Gastroesophageal sphincter (tissue), 4 donors: ENCODE results near the gene KLHL29. TPM values are rescaled to one million over a fixed set of nuclear protein-coding genes. Genes with fewer than 3 reads are reported as not detected.
A peak's percentile ranks its signal among the peaks of the same experiment; 100 is the strongest.

Experiments
- ATAC-seq: fragments of 150-250 bp; one replicate; pipeline ENCODE4 v1.9.1; 2016; ENCODE audit warnings: mild to moderate bottlenecking, moderate library complexity
- H3K27ac ChIP-seq, 4 donors: fragments of 200-600 bp; sonication (generic) in 3 of 4; 1 replicate in 3 of 4; 2 replicates in 1 of 4; pipeline ENCODE4 v1.5.1; 2016 to 2019
- H3K27me3 ChIP-seq: fragments of 200-600 bp; sonication (generic); one replicate; pipeline ENCODE4 v1.5.1; 2019
- H3K36me3 ChIP-seq, 2 donors: fragments of 200-600 bp; sonication (generic); one replicate each; pipeline ENCODE4 v1.5.1; 2019; ENCODE audit warnings: control low read depth in 1 of 2
- H3K4me1 ChIP-seq, 3 donors: fragments of 200-600 bp; sonication (generic); 1 replicate in 2 of 3; 2 replicates in 1 of 3; pipeline ENCODE4 v1.5.1; 2016 to 2019; ENCODE audit warnings: control low read depth in 2 of 3
- H3K4me3 ChIP-seq, 2 donors: fragments of 200-600 bp; sonication (generic); one replicate each; pipeline ENCODE4 v1.5.1; 2019; ENCODE audit warnings: mild to moderate bottlenecking in 1 of 2, moderate library complexity in 1 of 2
- H3K9me3 ChIP-seq, 3 donors: fragments of 200-600 bp; sonication (generic); one replicate each; pipeline ENCODE4 v1.5.1; 2017 to 2019; ENCODE audit warnings: control low read depth in 2 of 3
- EP300 ChIP-seq: sonication (generic); formaldehyde crosslinking; IDR thresholded peaks from one replicate; pipeline ENCODE4 v1.6.1; 2017; ENCODE audit warnings: antibody characterized with exemption, mild to moderate bottlenecking
- POLR2A ChIP-seq, 2 donors: fragments of 450-650 bp; IDR thresholded peaks; one replicate each; pipeline ENCODE4 v1.6.1; 2017; ENCODE audit warnings: antibody characterized with exemption in 2 of 2, mild to moderate bottlenecking in 2 of 2, moderate library complexity in 1 of 2
- POLR2AphosphoS5 ChIP-seq: sonication (generic); formaldehyde crosslinking; IDR thresholded peaks from one replicate; pipeline ENCODE4 v1.6.1; 2017; ENCODE audit warnings: antibody characterized with exemption
- WGBS, 2 donors: methylation state at CpG; one replicate each; pipeline ENCODE4 v1.1.5; 2018; ENCODE audit warnings: low coverage in 1 of 2; 5-methylcytosine and 5-hydroxymethylcytosine counted together
- total RNA-seq, 4 donors: library from RNA; depleted of rRNA; stranded (reverse); fragments of >200 nt; gene quantifications; one replicate each; pipeline ENCODE4 v1.1.0, GENCODE V29; 2016
- TF ChIP-seq, protein P1 (sequence below), 4 experiments: fragments of 200-600 bp in 2 of 4; fragments of 450-650 bp in 2 of 4; sonication (generic) in 1 of 4; IDR thresholded peaks; one replicate each; pipeline ENCODE4 v1.5.1; 2017 to 2019; ENCODE audit warnings: antibody characterized with exemption in 4 of 4, mild to moderate bottlenecking in 2 of 4, moderate library complexity in 2 of 4

KLHL29 gene
- total RNA-seq, 4 donors from 2014 or later: 15.2 to 31.5 (median 24.2) TPM

DNA sequence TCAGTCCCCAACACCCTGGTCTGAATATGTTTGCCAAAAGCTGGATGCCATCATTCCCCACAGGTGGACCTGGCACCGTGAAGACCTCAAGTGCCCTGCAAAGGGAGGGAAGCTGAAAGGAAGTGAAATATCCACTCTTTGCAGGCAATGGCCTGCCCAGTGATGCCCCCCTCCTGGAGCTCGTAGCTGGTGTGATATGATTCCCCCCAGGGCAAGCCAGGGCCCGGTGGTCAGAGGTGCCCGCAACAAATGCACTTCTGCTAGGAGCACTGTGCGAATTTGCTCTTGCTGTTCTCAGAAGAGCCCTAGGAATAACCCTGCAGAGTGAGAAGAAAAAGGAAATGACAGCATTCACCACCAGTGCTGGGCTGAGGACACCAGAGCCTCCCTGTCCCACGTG lies 247.4 kb downstream of the KLHL29 start:
- H3K4me3 ChIP-seq: no peak overlapping the region
- H3K9me3 ChIP-seq: no peaks in the 10 kb centered on the region
- no peak for ATAC-seq
- TF ChIP-seq EP300 (no peak), POLR2AphosphoS5 (no peak), POLR2A (IDR thresholded peaks at IDR 0.05) (no peak)
- TF ChIP-seq, protein P1, sequence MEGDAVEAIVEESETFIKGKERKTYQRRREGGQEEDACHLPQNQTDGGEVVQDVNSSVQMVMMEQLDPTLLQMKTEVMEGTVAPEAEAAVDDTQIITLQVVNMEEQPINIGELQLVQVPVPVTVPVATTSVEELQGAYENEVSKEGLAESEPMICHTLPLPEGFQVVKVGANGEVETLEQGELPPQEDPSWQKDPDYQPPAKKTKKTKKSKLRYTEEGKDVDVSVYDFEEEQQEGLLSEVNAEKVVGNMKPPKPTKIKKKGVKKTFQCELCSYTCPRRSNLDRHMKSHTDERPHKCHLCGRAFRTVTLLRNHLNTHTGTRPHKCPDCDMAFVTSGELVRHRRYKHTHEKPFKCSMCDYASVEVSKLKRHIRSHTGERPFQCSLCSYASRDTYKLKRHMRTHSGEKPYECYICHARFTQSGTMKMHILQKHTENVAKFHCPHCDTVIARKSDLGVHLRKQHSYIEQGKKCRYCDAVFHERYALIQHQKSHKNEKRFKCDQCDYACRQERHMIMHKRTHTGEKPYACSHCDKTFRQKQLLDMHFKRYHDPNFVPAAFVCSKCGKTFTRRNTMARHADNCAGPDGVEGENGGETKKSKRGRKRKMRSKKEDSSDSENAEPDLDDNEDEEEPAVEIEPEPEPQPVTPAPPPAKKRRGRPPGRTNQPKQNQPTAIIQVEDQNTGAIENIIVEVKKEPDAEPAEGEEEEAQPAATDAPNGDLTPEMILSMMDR (IDR thresholded peaks at IDR 0.05): no peak
- no peak overlapping the region for H3K27ac ChIP-seq
- H3K36me3 ChIP-seq: no peaks in the 10 kb centered on the region
- peaks cover 0 to 17% (median 10%) of the 10 kb centered on the region in 3 donors for H3K4me1 ChIP-seq
- WGBS, 2 donors: 90% methylated on average over 4 of the region's 6 CpGs; no CpG with 5 or more reads in 1 of the 2 donors
- no peaks in the 10 kb centered on the region for H3K27me3 ChIP-seq

DNA sequence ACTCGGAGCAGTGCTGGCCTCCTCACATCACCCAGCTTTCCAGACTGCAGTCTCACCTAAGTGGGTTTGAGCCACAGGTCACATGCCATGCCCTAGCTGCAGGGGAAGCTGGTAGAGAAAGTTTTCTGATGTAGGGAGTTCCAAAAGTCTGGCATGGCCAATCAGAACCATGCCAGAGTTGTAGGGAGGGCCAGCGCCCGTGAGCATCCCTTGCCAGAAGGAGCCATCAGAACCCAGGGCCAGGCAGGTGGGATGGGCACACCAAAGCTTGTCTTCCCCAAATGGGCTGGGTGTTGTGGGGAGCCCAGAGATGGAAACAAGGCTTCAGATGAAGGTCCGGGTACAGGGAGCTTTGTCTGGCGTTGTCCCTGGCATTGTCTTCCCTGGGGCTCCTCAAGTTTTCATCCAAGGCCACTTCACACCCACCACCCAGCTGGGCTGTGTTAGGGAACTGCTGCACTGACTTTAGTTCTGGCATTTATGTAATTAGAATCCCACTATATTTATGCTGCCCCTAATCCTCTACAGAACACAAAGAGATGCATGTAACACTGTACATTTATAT lies 247.9 kb downstream of the KLHL29 start:
- Histone ChIP-seq H3K4me3 (no peak overlapping the region), H3K4me1 (peaks cover 0 to 19% (median 10%) of the 10 kb centered on the region in 3 donors), H3K27ac (no peak overlapping the region), H3K27me3 (no peaks in the 10 kb centered on the region), H3K9me3 (no peaks in the 10 kb centered on the region), H3K36me3 (no peaks in the 10 kb centered on the region)
- no peak for ATAC-seq
- TF ChIP-seq, protein P1 (IDR thresholded peaks at IDR 0.05): no peak
- TF ChIP-seq POLR2A (IDR thresholded peaks at IDR 0.05) (no peak), POLR2AphosphoS5 (no peak), EP300 (no peak)
- WGBS, 2 donors: no CpG with 5 or more reads among the region's 5 CpGs

DNA sequence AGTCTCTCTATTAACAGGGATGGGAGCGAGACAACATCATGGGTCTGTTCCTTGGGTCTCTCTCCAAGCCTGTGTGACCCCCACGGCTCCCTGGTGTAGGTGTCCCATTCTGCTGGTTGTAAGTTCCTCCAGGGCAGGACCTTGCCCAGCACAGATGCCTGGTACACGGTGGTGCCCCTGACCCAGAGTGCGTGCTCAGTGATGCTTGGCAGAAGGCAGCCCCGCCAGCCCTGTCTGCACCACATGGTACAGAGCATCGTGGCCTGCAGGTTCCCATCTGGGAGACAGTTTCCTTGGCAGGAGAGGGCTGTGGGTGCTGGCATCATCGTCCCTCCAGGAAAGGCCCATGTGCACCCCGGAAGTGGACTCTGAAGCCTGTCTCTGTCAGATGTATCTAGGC lies 249.0 kb downstream of the KLHL29 start:
- no peaks in the 10 kb centered on the region for H3K9me3 ChIP-seq
- H3K36me3 ChIP-seq: peaks cover 0 to 1% of the 10 kb centered on the region in 2 donors
- no peak overlapping the region for H3K27ac ChIP-seq
- ATAC-seq: no peak
- WGBS, 2 donors: 100% methylated on average over 2 of the region's 8 CpGs
- no peak overlapping the region for H3K4me3 ChIP-seq
- TF ChIP-seq, protein P1 (IDR thresholded peaks at IDR 0.05): no peak
- no peak for TF ChIP-seq POLR2A (IDR thresholded peaks at IDR 0.05)
- TF ChIP-seq EP300: no peak
- no peak for TF ChIP-seq POLR2AphosphoS5
- H3K4me1 ChIP-seq: peaks cover 0 to 19% (median 10%) of the 10 kb centered on the region in 3 donors
- no peaks in the 10 kb centered on the region for H3K27me3 ChIP-seq

DNA sequence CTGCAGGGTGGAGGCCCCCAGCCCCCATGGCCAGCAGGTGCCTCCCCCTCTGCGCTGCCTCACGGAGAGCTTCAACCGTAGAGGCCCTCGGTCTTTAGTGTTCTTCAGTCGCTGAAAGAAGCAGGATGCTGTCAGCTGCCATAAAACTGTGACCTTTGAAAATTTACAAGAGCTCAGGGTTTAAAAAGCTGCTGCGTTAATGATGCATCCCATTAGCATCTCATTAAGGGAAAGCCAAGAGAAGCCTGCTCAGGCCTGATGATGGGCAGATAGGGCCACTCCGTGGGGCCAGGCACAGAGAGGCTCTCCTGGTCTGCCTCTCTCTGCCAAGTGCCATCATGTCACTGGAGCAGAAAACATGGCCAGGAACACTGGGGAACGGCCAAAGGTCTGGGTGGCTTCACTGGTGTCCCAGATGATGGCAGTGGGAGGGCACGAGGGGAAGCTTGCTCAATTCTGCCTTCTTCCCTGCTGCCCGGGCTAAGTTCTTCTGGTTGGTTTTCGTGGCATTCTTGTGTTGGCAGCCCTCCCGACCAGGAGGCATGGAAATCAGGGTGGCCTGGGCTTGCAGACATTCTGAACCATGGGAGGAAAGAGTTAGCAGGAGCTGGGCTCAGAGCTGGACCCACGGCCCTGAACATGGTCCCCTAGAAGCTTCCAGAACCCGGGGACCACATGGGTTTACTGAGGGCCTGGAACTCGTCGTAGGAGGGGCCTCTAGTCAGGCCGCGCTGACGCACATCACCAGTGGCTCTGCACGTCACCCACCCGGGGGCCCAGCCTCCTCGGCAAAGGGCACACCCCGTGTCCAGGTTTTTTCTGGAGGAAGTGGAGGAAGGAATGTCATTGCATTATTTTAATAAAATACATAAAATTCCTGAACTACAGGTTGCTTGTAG lies 250.7 kb downstream of the KLHL29 start:
- Histone ChIP-seq H3K27ac (peak overlapping the region in 1 of 4 donors; percentile 62), H3K36me3 (peaks cover 0 to 18% of the 10 kb centered on the region in 2 donors), H3K9me3 (no peaks in the 10 kb centered on the region), H3K27me3 (no peaks in the 10 kb centered on the region), H3K4me1 (peaks cover 0 to 19% (median 10%) of the 10 kb centered on the region in 3 donors), H3K4me3 (no peak overlapping the region)
- ATAC-seq: no peak
- 83 to 94% methylated on average over 8 to 13 of the region's 23 CpGs for WGBS, 2 donors
- TF ChIP-seq POLR2A (IDR thresholded peaks at IDR 0.05) (no peak), EP300 (no peak), POLR2AphosphoS5 (no peak)
- TF ChIP-seq, protein P1 (IDR thresholded peaks at IDR 0.05): no peak
